Ovary (tissue), 3 donors: ENCODE results near the gene ARHGEF7.

Experiments used
- POLR2A ChIP-seq: fragments of 450-650 bp; IDR thresholded peaks from one replicate; pipeline ENCODE4 v1.6.1; 2017; ENCODE audit warnings: antibody characterized with exemption, mild to moderate bottlenecking, moderate library complexity
- TF ChIP-seq, protein P1 (sequence below), 3 donors: fragments of 450-650 bp in 2 of 3; fragments of 200-600 bp in 1 of 3; IDR thresholded peaks; one replicate each; pipeline versions ENCODE4 v1.5.1 to v1.8.0; 2016 to 2022; ENCODE audit warnings: antibody characterized with exemption in 3 of 3, mild to moderate bottlenecking in 1 of 3
- donor health status: DM: no; HTN: no; CAD: no.

DNA sequence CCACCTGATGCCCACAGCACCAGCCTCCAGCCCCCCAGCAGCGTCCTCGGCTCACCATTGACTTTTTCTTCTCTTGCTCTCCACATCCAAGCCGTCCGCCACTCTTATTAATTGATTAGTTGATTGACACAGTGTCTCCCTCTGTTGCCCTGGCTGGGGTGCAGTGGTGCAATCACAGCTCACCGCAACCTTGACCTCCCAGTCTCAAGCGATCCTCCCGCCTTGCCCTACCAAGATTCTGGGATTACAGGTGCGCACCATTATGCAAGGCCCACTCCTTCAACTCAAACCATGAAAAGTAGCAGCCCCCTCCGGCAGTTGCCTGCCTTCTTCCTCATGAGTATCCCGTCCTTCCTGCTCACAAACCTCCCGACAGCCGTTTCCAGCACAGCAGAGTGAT, 204.4 kb downstream of the ARHGEF7 start:
- TF ChIP-seq, protein P1, sequence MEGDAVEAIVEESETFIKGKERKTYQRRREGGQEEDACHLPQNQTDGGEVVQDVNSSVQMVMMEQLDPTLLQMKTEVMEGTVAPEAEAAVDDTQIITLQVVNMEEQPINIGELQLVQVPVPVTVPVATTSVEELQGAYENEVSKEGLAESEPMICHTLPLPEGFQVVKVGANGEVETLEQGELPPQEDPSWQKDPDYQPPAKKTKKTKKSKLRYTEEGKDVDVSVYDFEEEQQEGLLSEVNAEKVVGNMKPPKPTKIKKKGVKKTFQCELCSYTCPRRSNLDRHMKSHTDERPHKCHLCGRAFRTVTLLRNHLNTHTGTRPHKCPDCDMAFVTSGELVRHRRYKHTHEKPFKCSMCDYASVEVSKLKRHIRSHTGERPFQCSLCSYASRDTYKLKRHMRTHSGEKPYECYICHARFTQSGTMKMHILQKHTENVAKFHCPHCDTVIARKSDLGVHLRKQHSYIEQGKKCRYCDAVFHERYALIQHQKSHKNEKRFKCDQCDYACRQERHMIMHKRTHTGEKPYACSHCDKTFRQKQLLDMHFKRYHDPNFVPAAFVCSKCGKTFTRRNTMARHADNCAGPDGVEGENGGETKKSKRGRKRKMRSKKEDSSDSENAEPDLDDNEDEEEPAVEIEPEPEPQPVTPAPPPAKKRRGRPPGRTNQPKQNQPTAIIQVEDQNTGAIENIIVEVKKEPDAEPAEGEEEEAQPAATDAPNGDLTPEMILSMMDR (IDR thresholded peaks at IDR 0.05) = no peak
- no peak for TF ChIP-seq POLR2A
